Stimulated activated CD8-positive, alpha-beta memory T cell treated with anti-CD3 and anti-CD28 coated beads, Interleukin-15, amount 100 ng/mL, for 48 hours (primary cell): ENCODE results near the gene MYOG.
A peak's percentile ranks its signal among the peaks of the same experiment; 100 is the strongest.

Experiments used
- DNase-seq, 2 donors: peaks; one replicate each; pipeline ENCODE4 v3.0.0-alpha.2; 2020; ENCODE audit warnings: low read depth in 2 of 2

Gene MYOG

GRCh38 chr1:203117611-203118575 is 32.1 kb upstream of the MYOG start:
- DNase-seq = peak; percentile 28 to 30

- DNase-seq = no peak
Observed at GRCh38 chr1:203116091-203116820, 30.4 kb upstream of the MYOG start.

GRCh38 chr1:203114202-203114601 is 28.4 kb upstream of the MYOG start:
- no peak for DNase-seq

- no peak for DNase-seq
Observed at GRCh38 chr1:203113308-203113707, 27.5 kb upstream of the MYOG start.

GRCh38 chr1:203112475-203112874 is 26.7 kb upstream of the MYOG start:
- no peak for DNase-seq

- no peak for DNase-seq
Observed at GRCh38 chr1:203104789-203105390, 19.1 kb upstream of the MYOG start.

- DNase-seq = no peak
Observed at GRCh38 chr1:203103829-203104495, 18.1 kb upstream of the MYOG start.

- DNase-seq = no peak
Observed at GRCh38 chr1:203103216-203103615, 17.4 kb upstream of the MYOG start.

- no peak for DNase-seq
Observed at GRCh38 chr1:203101813-203102634, 16.2 kb upstream of the MYOG start.

- DNase-seq = no peak
Observed at GRCh38 chr1:203100516-203100869, 14.7 kb upstream of the MYOG start.

- no peak for DNase-seq
Observed at GRCh38 chr1:203099805-203100515, 14.1 kb upstream of the MYOG start.

GRCh38 chr1:203098914-203099520 is 13.2 kb upstream of the MYOG start:
- no peak for DNase-seq

GRCh38 chr1:203098445-203098844 is 12.6 kb upstream of the MYOG start:
- DNase-seq = no peak

GRCh38 chr1:203097001-203097400 is 11.2 kb upstream of the MYOG start:
- no peak for DNase-seq

- DNase-seq = no peak
Observed at GRCh38 chr1:203096566-203096965, 10.8 kb upstream of the MYOG start.

GRCh38 chr1:203095061-203095690 is 9.4 kb upstream of the MYOG start:
- DNase-seq = no peak

- no peak for DNase-seq
Observed at GRCh38 chr1:203093754-203094410, 8.1 kb upstream of the MYOG start.

- DNase-seq = no peak
Observed at GRCh38 chr1:203091761-203092330, 6.0 kb upstream of the MYOG start.

GRCh38 chr1:203091199-203091477 is 5.3 kb upstream of the MYOG start:
- DNase-seq = no peak
